Endothelial cell of umbilical vein (primary cell): ENCODE measurements around the gene CARD9. TPM values are rescaled to one million over a fixed set of nuclear protein-coding genes. Genes with fewer than 3 reads are reported as not detected.

Experiments
- BruUV-seq: library from RNA; stranded (reverse); fragments of 400-500 nt; replicated peaks from 2 replicates; lab custom pipeline; 2021; lab: Mats Ljungman, UMichigan
- CTCF ChIA-PET: fragments of 300-600, 350-600 bp; sonication (Branson Sonifier 250); formaldehyde crosslinking; loops from one replicate; lab custom pipeline; 2021; ENCODE audit warnings: antibody characterized with exemption, inconsistent platforms; lab: Charles Lee
- POLR2A ChIA-PET: fragments of 300-600, 350-600 bp; sonication (Branson Sonifier 250); formaldehyde crosslinking; loops from one replicate; lab custom pipeline; 2021; ENCODE audit warnings: antibody characterized with exemption, inconsistent platforms; lab: Charles Lee
- DNase-seq: peaks from one replicate; pipeline ENCODE4 v3.0.0-alpha.2; 2011; ENCODE audit warnings: low read depth, low spot score
- FAIRE-seq: peaks from 2 replicates; lab custom pipeline; 2011; peaks lifted over from hg19 to GRCh38; lab: Jason Lieb, UNC
- H2AFZ ChIP-seq: 2 replicates; pipeline ENCODE4 v1.6.0; 2012; ENCODE audit warnings: low read depth, low read length, control low read depth, inconsistent platforms
- H3K27ac ChIP-seq: 2 replicates; pipeline ENCODE4 v1.5.1; 2011; ENCODE audit warnings: low read depth, mild to moderate bottlenecking, control low read depth, low read length, moderate library complexity; ENCODE audit not compliant: insufficient read depth
- H3K27me3 ChIP-seq, 2 experiments: 2 replicates each; pipeline versions ENCODE4 v1.6.0 to v1.6.1; 2011; ENCODE audit warnings: low read length in 2 of 2, mixed read lengths in 1 of 2; ENCODE audit not compliant: control insufficient read depth in 2 of 2, insufficient read depth in 2 of 2
- H3K36me3 ChIP-seq, 2 experiments: 2 replicates in 1 of 2; 3 replicates in 1 of 2; pipeline ENCODE4 v1.5.1; 2011; ENCODE audit warnings: low read length in 2 of 2, mild to moderate bottlenecking in 1 of 2, moderate library complexity in 1 of 2; ENCODE audit not compliant: control insufficient read depth in 2 of 2, insufficient read depth in 2 of 2; ENCODE audit errors: extremely low read depth in 1 of 2
- H3K4me1 ChIP-seq: 3 replicates; pipeline ENCODE4 v1.5.1; 2011; ENCODE audit warnings: mild to moderate bottlenecking, low read length; ENCODE audit not compliant: control insufficient read depth, insufficient read depth; ENCODE audit errors: extremely low read depth
- H3K4me2 ChIP-seq: 2 replicates; pipeline ENCODE4 v1.6.1; 2011; ENCODE audit warnings: low read length, control low read depth, mixed read lengths; ENCODE audit not compliant: insufficient read depth
- H3K4me3 ChIP-seq, 3 experiments: fragments of 200-600 bp in 1 of 3; sonication (generic), shearing (Covaris generic) in 1 of 3; replicated peaks in 1 of 3; 2 replicates each; pipeline ENCODE4 v1.5.1; 2011 to 2016; ENCODE audit warnings: control low read depth in 3 of 3, low read length in 3 of 3, mild to moderate bottlenecking in 2 of 3, inconsistent platforms in 1 of 3, low read depth in 1 of 3, moderate library complexity in 1 of 3; ENCODE audit not compliant: insufficient read depth in 1 of 3
- H3K79me2 ChIP-seq: 2 replicates; pipeline ENCODE4 v1.6.0; 2012; ENCODE audit warnings: low read length, inconsistent platforms; ENCODE audit not compliant: control insufficient read depth, insufficient read depth
- H3K9ac ChIP-seq: replicated peaks from 2 replicates; pipeline ENCODE3; 2011; ENCODE audit warnings: low read length, control low read depth; ENCODE audit not compliant: insufficient read depth; ENCODE audit errors: extremely low read depth
- H3K9me1 ChIP-seq: replicated peaks from 3 replicates; pipeline ENCODE4 v1.6.0; 2011; ENCODE audit warnings: mild to moderate bottlenecking, low read length; ENCODE audit not compliant: control insufficient read depth, insufficient read depth; ENCODE audit errors: extremely low read depth
- H3K9me3 ChIP-seq: replicated peaks from 2 replicates; pipeline ENCODE4 v1.5.1; 2012; ENCODE audit warnings: low read length, inconsistent platforms; ENCODE audit not compliant: control insufficient read depth, insufficient read depth
- H4K20me1 ChIP-seq: replicated peaks from 2 replicates; pipeline ENCODE3; 2011; ENCODE audit warnings: mild to moderate bottlenecking, low read length; ENCODE audit not compliant: control insufficient read depth, insufficient read depth; ENCODE audit errors: extremely low read depth
- FOS ChIP-seq: IDR thresholded peaks from 2 replicates; pipeline ENCODE4 v1.6.1; 2011; ENCODE audit warnings: mild to moderate bottlenecking, low read length, moderate library complexity, borderline replicate concordance; ENCODE audit not compliant: insufficient read depth
- JUN ChIP-seq: IDR thresholded peaks from 2 replicates; pipeline ENCODE4 v1.6.1; 2011; ENCODE audit warnings: borderline replicate concordance, low read depth; ENCODE audit not compliant: insufficient read length, insufficient read depth
- POLR2A ChIP-seq: IDR thresholded peaks from 2 replicates; pipeline ENCODE4 v1.6.1; 2012; ENCODE audit warnings: low read depth, mild to moderate bottlenecking, control low read depth, low read length
- POLR2AphosphoS5 ChIP-seq: IDR thresholded peaks from 2 replicates; pipeline ENCODE4 v1.6.1; 2012; ENCODE audit warnings: low read depth, mild to moderate bottlenecking, control low read depth, low read length, moderate library complexity; ENCODE audit not compliant: insufficient read depth
- dilution Hi-C: fragments of 300-500 bp; cut with MboI; formaldehyde crosslinking; loops from one replicate; pipeline ENCODE4 v1.15.0; 2019; ENCODE audit warnings: low sequenced_read_pairs; ENCODE audit not compliant: extremely low pct_ligation_motif_present
- intact Hi-C: fragments of 100-400 bp; cut with micrococcal nuclease; formaldehyde crosslinking; loops from one replicate; pipeline ENCODE4 v1.10.0; 2022
- polyA plus RNA-seq, 4 experiments: library from polyadenylated mRNA; depleted of rRNA in 3 of 4; stranded (reverse) in 3 of 4; unstranded in 1 of 4; fragments of >200 nt; gene quantifications; 2 replicates each; pipeline versions ENCODE4 v1.2.1 to v1.2.3, GENCODE V29; 2011 to 2012; ENCODE audit warnings: missing spikeins in 1 of 4
- total RNA-seq: library from RNA; stranded (reverse); gene quantifications from 2 replicates; pipeline ENCODE4 v1.2.3, GENCODE V29; 2021
- TF ChIP-seq, protein P1 (sequence below): IDR thresholded peaks from 2 replicates; pipeline ENCODE4 v1.6.1; 2011; ENCODE audit not compliant: insufficient read depth, insufficient read length

Gene CARD9
- total and polyA plus RNA-seq, 2 donors (not counting 3 experiments of a cell fraction or from before 2014, with no cell fraction given), result 0.22 to 0.71 TPM

- DNase-seq (peak; percentile 58), FAIRE-seq (no peak)
- intact Hi-C loops (no loop called here), dilution Hi-C loops (no loop called here)
- peaks cover 20% of the 10 kb centered on the region for H3K4me1 ChIP-seq
- peak; percentile 60 for TF ChIP-seq POLR2AphosphoS5
- no peak for TF ChIP-seq JUN
- TF ChIP-seq POLR2A, result peak; percentile 80
- ChIA-PET CTCF (interaction anchor here (2.8 kb wide), 1 partner anchor 15 kb away, joined by 13 read pairs; no protein-coding TSS in a partner anchor), POLR2A (no interaction called here)
- no peaks in the 10 kb centered on the region for H3K27me3 ChIP-seq
- no peaks in the 10 kb centered on the region for H3K36me3 ChIP-seq
- H3K4me3 ChIP-seq, result peak within 1 kb of the TSS; percentile 66 to 80 (median 71)
- peaks cover 36% of the 10 kb centered on the region for H3K79me2 ChIP-seq
- no peaks in the 10 kb centered on the region for H3K9me3 ChIP-seq
- peak within 1 kb of the TSS; percentile 94 for H3K4me2 ChIP-seq
- no peaks in the 10 kb centered on the region for H3K9me1 ChIP-seq
- H2AFZ ChIP-seq, result peak within 1 kb of the TSS; percentile 10
- no peaks in the 10 kb centered on the region for H4K20me1 ChIP-seq
- H3K27ac ChIP-seq, result peak within 1 kb of the TSS; percentile 58
- peak within 1 kb of the TSS; percentile 87 for H3K9ac ChIP-seq
- no TSS peak for BruUV-seq
Measured at GRCh38 chr9:136327304-136327974, 46.0 kb downstream of the CARD9 start, which contains the start of gene GPSM1. GPSM1 (plus strand) TSS chr9:136327539; CDS start chr9:136327696, 157 bp downstream.

DNA sequence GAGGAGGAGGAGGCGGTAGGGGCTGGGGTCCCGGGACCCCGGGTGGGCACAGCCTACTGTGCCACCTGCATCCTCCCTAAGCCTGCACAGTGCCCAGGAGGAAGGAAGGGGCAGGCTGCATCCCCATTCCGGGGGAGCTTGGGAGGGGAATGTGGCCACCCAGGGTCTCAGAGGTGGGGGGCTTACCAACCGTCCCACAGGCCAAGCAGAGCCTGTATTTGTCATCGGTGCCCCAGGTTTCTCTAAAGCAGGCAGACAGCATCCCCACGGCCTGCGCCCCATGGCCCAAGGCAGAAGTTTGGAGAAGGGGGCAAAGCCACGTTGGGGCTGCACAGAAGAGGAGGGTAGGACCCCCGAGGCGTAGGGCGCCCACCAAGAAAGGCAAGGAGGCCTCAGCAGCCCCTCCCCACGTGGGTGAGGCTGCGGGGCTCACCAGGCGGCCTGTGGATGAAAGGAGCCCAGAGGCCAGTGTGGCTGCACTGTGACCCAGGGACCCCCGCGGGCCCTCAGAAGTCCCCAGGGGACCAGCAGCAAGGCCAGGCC, 46.6 kb downstream of the CARD9 start:
- peaks cover 20% of the 10 kb centered on the region for H3K4me1 ChIP-seq
- no peak overlapping the region for H3K4me2 ChIP-seq
- peak overlapping the region; percentile 55 for H3K27ac ChIP-seq
- H3K36me3 ChIP-seq, result no peaks in the 10 kb centered on the region
- peak overlapping the region; percentile 29 for H3K9ac ChIP-seq
- FAIRE-seq (no peak), DNase-seq (no peak)
- intact Hi-C loops (no loop called here), dilution Hi-C loops (no loop called here)
- ChIA-PET POLR2A (no interaction called here), CTCF (interaction anchor here (1.2 to 2.8 kb wide), 3 partner anchors 9 to 36 kb away, joined by 4 to 13 read pairs (median 5); partner anchors contain the start of gene DNLZ)
- BruUV-seq, result no TSS peak
- TF ChIP-seq, protein P1, sequence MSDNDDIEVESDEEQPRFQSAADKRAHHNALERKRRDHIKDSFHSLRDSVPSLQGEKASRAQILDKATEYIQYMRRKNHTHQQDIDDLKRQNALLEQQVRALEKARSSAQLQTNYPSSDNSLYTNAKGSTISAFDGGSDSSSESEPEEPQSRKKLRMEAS, result no peak
- no peak for TF ChIP-seq FOS
- H3K79me2 ChIP-seq, result peaks cover 34% of the 10 kb centered on the region
- no peaks in the 10 kb centered on the region for H3K9me3 ChIP-seq
- no peaks in the 10 kb centered on the region for H3K27me3 ChIP-seq
- H4K20me1 ChIP-seq, result no peaks in the 10 kb centered on the region
- H2AFZ ChIP-seq, result peak overlapping the region; percentile 10
- peak overlapping the region in 1 of 3 experiments; percentile 66 for H3K4me3 ChIP-seq
- no peaks in the 10 kb centered on the region for H3K9me1 ChIP-seq
